ENCODE results near the gene MS4A8. TPM values are rescaled to one million over a fixed set of nuclear protein-coding genes. Genes with fewer than 3 reads are reported as not detected.

MS4A8 gene
- total and polyA plus RNA-seq, 2 of the 4 experiments (the other 2 are of a cell fraction): not detected

DNA sequence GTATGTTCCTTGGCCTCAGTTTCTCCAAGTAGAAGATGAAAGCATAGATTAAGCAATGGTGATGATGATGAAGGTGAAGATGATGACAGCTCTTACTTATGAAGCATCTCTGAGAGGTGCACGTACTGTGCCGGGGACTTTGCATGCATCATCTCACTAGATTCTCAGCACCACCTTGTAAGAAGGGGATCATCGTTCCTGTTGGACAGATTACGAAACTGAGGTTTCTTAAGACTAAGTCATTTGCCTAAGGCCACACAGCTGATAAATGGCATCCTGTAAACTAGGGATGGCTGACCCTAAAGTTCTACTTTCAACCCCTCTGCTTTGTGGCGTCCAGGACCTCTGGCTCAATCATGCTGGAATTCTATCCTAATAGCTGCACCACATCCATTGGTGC is 65.9 kb downstream of the MS4A8 start:
- ChIA-PET POLR2A (ENCODE audit: unreplicated experiment) (no interaction called here), CTCF (interaction anchor here (1.5 kb wide), 1 partner anchor 10 kb away, joined by 4 read pairs; no protein-coding TSS in a partner anchor)
- BruUV-seq (replicated peaks): no TSS peak
- no peaks in the 10 kb centered on the region for H4K20me1 ChIP-seq (ENCODE audit: insufficient read depth, low read length)
- no peak overlapping the region for H3K4ac ChIP-seq (ENCODE audit: low read depth, low read length)
- H3K27ac ChIP-seq (ENCODE audit: insufficient read depth, low read length): no peak overlapping the region
- no peak overlapping the region for H2BK5ac ChIP-seq (ENCODE audit: low read depth, low read length, poor library complexity, severe bottlenecking)
- 100% methylated on average over 1 of the region's 5 CpGs; no CpG with 5 or more reads in 1 of the 2 experiments for WGBS, 2 experiments (ENCODE audit: extremely low coverage in 2 of 2, insufficient read length in 1 of 2)
- H3K14ac ChIP-seq (replicated peaks; ENCODE audit: low read depth, low read length): no peak overlapping the region
- no peak overlapping the region for H4K8ac ChIP-seq (ENCODE audit: low read depth in 2 of 2, low read length in 2 of 2)
- H2AK5ac ChIP-seq (ENCODE audit: low read depth, low read length): no peak overlapping the region
- H3K36me3 ChIP-seq (ENCODE audit: control insufficient read depth, insufficient read depth, low read length): no peaks in the 10 kb centered on the region
- DNase-seq (no peak), ATAC-seq (ENCODE audit: low read depth) (no peak)
- in situ Hi-C loops (cut with MboI; ENCODE audit: low sequenced_read_pairs) (no loop called here), intact Hi-C loops (cut with micrococcal nuclease) (no loop called here), dilution Hi-C loops (cut with HindIII; ENCODE audit: low sequenced_read_pairs, unreplicated experiment) (no loop called here)
- no peak overlapping the region for H3K23ac ChIP-seq (ENCODE audit: low read depth, low read length)
- no peak overlapping the region for H2AFZ ChIP-seq (replicated peaks; ENCODE audit: low read length, poor library complexity)
- no peak overlapping the region for H2AK9ac ChIP-seq (replicated peaks; ENCODE audit: low read depth, low read length, poor library complexity)
- peaks cover 11% of the 10 kb centered on the region for H3K27me3 ChIP-seq (ENCODE audit: control insufficient read depth, insufficient read depth, low read length)
- H4K91ac ChIP-seq (ENCODE audit: insufficient read depth, low read depth, low read length): no peak overlapping the region
- no peak overlapping the region for H3K9ac ChIP-seq (ENCODE audit: low read depth, low read length)
- H2BK120ac ChIP-seq (ENCODE audit: low read depth, low read length): no peak overlapping the region
- no peak for TF ChIP-seq RAD21 (IDR thresholded peaks at IDR 0.05; ENCODE audit: low read length)
- no peak for TF ChIP-seq RFX5 (IDR thresholded peaks at IDR 0.05; ENCODE audit: low read depth, low read length)
- no peak for TF ChIP-seq CEBPB (IDR thresholded peaks at IDR 0.05; ENCODE audit: low read depth, low read length)
- TF ChIP-seq, protein P1, sequence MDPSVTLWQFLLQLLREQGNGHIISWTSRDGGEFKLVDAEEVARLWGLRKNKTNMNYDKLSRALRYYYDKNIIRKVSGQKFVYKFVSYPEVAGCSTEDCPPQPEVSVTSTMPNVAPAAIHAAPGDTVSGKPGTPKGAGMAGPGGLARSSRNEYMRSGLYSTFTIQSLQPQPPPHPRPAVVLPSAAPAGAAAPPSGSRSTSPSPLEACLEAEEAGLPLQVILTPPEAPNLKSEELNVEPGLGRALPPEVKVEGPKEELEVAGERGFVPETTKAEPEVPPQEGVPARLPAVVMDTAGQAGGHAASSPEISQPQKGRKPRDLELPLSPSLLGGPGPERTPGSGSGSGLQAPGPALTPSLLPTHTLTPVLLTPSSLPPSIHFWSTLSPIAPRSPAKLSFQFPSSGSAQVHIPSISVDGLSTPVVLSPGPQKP (IDR thresholded peaks at IDR 0.05; ENCODE audit: borderline replicate concordance, low read depth, low read length): no peak
- no peak for TF ChIP-seq MAZ (IDR thresholded peaks at IDR 0.05; ENCODE audit: borderline replicate concordance, low read depth, low read length)
- no peak for TF ChIP-seq BHLHE40 (IDR thresholded peaks at IDR 0.05; ENCODE audit: low read depth, low read length)
- no peak for TF ChIP-seq CHD1 (IDR thresholded peaks at IDR 0.05; ENCODE audit: low read depth, low read length)
- no peak for TF ChIP-seq SMC3 (IDR thresholded peaks at IDR 0.05; ENCODE audit: low read depth, low read length)
- no peak for TF ChIP-seq NFE2L2 (IDR thresholded peaks at IDR 0.05; ENCODE audit: low read depth, low read length)
- no peak for TF ChIP-seq FOS (IDR thresholded peaks at IDR 0.05; ENCODE audit: low read depth, low read length)
- TF ChIP-seq POLR2A (IDR thresholded peaks at IDR 0.05; ENCODE audit: low read depth, low read length): no peak
- TF ChIP-seq RCOR1 (IDR thresholded peaks at IDR 0.05; ENCODE audit: insufficient replicate concordance, low read length): no peak
- TF ChIP-seq, protein P2, sequence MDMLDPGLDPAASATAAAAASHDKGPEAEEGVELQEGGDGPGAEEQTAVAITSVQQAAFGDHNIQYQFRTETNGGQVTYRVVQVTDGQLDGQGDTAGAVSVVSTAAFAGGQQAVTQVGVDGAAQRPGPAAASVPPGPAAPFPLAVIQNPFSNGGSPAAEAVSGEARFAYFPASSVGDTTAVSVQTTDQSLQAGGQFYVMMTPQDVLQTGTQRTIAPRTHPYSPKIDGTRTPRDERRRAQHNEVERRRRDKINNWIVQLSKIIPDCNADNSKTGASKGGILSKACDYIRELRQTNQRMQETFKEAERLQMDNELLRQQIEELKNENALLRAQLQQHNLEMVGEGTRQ (IDR thresholded peaks at IDR 0.05; ENCODE audit: low read depth, low read length): no peak
- TF ChIP-seq, protein P3, sequence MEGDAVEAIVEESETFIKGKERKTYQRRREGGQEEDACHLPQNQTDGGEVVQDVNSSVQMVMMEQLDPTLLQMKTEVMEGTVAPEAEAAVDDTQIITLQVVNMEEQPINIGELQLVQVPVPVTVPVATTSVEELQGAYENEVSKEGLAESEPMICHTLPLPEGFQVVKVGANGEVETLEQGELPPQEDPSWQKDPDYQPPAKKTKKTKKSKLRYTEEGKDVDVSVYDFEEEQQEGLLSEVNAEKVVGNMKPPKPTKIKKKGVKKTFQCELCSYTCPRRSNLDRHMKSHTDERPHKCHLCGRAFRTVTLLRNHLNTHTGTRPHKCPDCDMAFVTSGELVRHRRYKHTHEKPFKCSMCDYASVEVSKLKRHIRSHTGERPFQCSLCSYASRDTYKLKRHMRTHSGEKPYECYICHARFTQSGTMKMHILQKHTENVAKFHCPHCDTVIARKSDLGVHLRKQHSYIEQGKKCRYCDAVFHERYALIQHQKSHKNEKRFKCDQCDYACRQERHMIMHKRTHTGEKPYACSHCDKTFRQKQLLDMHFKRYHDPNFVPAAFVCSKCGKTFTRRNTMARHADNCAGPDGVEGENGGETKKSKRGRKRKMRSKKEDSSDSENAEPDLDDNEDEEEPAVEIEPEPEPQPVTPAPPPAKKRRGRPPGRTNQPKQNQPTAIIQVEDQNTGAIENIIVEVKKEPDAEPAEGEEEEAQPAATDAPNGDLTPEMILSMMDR (conservative IDR thresholded peaks at IDR 0.05; ENCODE audit: low read depth, low read length): no peak
- no peaks in the 10 kb centered on the region for H3K9me3 ChIP-seq (ENCODE audit: control insufficient read depth, insufficient read depth, low read length)
- no peak overlapping the region for H3K4me2 ChIP-seq (ENCODE audit: low read depth, low read length)
- H3K79me1 ChIP-seq (ENCODE audit: low read depth in 1 of 2, low read length in 2 of 2): no peaks in the 10 kb centered on the region
- no peak overlapping the region for H2BK20ac ChIP-seq (ENCODE audit: low read depth, low read length)
- H3K56ac ChIP-seq (ENCODE audit: extremely low read depth, insufficient read depth, low read length): no peak overlapping the region
- H3K4me1 ChIP-seq (ENCODE audit: control insufficient read depth, insufficient read depth, low read length): no peaks in the 10 kb centered on the region
- H2BK15ac ChIP-seq (ENCODE audit: low read depth, low read length): no peak overlapping the region
- no peak overlapping the region for H3K18ac ChIP-seq (ENCODE audit: low read depth, low read length)
- no peak overlapping the region for H4K5ac ChIP-seq (ENCODE audit: low read depth, low read length)
- H3K9me1 ChIP-seq (ENCODE audit: insufficient read depth, low read length): no peaks in the 10 kb centered on the region
- no peak overlapping the region for H3K4me3 ChIP-seq (ENCODE audit: insufficient read depth, low read depth, low read length)

Measured in IMR-90 (cell line).